MM.1S (cell line): ENCODE measurements around the gene YTHDF1.

Experiments
- DNase-seq: peaks from one replicate; pipeline ENCODE4 v3.0.0-alpha.2; 2015
- H2AFZ ChIP-seq: fragments of 300-600 bp; sonication (generic); 2 replicates; pipeline ENCODE4 v1.6.0; 2016; ENCODE audit warnings: antibody characterized with exemption, low read length
- H3F3A ChIP-seq: fragments of 300-600 bp; sonication (generic); 2 replicates; pipeline ENCODE4 v1.6.1; 2016; ENCODE audit warnings: mild to moderate bottlenecking, antibody characterized with exemption, low read length, moderate library complexity, mixed read lengths; ENCODE audit not compliant: insufficient read depth
- H3K27ac ChIP-seq: fragments of 300-600 bp; sonication (generic); 2 replicates; pipeline ENCODE4 v1.5.1; 2016; ENCODE audit warnings: mild to moderate bottlenecking, low read length
- H3K27me3 ChIP-seq: fragments of 300-600 bp; sonication (generic); replicated peaks from 2 replicates; pipeline ENCODE4 v1.6.0; 2016; ENCODE audit warnings: low read length; ENCODE audit not compliant: insufficient read depth
- H3K36me3 ChIP-seq: fragments of 300-600 bp; sonication (generic); replicated peaks from 2 replicates; pipeline ENCODE4 v1.6.1; 2016; ENCODE audit warnings: mild to moderate bottlenecking, low read length, mixed read lengths; ENCODE audit not compliant: insufficient read depth
- H3K4me1 ChIP-seq: fragments of 300-600 bp; sonication (generic); 2 replicates; pipeline ENCODE4 v1.6.1; 2016; ENCODE audit warnings: low read length, mixed read lengths
- H3K4me2 ChIP-seq: fragments of 300-600 bp; sonication (generic); 2 replicates; pipeline ENCODE4 v1.6.0; 2016; ENCODE audit warnings: low read depth, low read length
- H3K4me3 ChIP-seq: fragments of 300-600 bp; sonication (generic); 2 replicates; pipeline ENCODE4 v1.5.1; 2016; ENCODE audit warnings: low read length, mixed read lengths
- H3K79me2 ChIP-seq: fragments of 300-600 bp; sonication (generic); 2 replicates; pipeline ENCODE4 v1.6.1; 2016; ENCODE audit warnings: mixed run types, low read length, mixed read lengths
- H3K9ac ChIP-seq: fragments of 300-600 bp; sonication (generic); 2 replicates; pipeline ENCODE4 v1.6.1; 2016; ENCODE audit warnings: low read length, mixed read lengths
- H3K9me2 ChIP-seq: fragments of 300-600 bp; sonication (generic); replicated peaks from 2 replicates; pipeline ENCODE4 v1.6.1; 2016; ENCODE audit warnings: mild to moderate bottlenecking, low read length, mixed read lengths; ENCODE audit not compliant: insufficient read depth
- H3K9me3 ChIP-seq: fragments of 300-600 bp; sonication (generic); replicated peaks from 2 replicates; pipeline ENCODE4 v1.6.1; 2016; ENCODE audit warnings: mild to moderate bottlenecking, low read length, mixed read lengths; ENCODE audit not compliant: insufficient read depth
- H4K20me1 ChIP-seq: fragments of 300-600 bp; sonication (generic); 2 replicates; pipeline ENCODE4 v1.6.1; 2016; ENCODE audit warnings: mild to moderate bottlenecking, low read length, moderate library complexity, mixed read lengths; ENCODE audit not compliant: insufficient read depth
- EZH2 ChIP-seq: fragments of 300-600 bp; sonication (generic); optimal IDR thresholded peaks from 2 replicates; pipeline ENCODE3; 2017; ENCODE audit warnings: low read depth, mild to moderate bottlenecking, antibody characterized with exemption, low read length, mixed read lengths
- EZH2phosphoT487 ChIP-seq: fragments of 300-600 bp; sonication (generic); IDR thresholded peaks from 2 replicates; pipeline ENCODE4 v1.6.1; 2018; ENCODE audit warnings: antibody characterized with exemption, low read length
- TF ChIP-seq, protein P1 (sequence below): fragments of 300-600 bp; sonication (generic); IDR thresholded peaks from 2 replicates; pipeline ENCODE4 v1.5.1; 2016; ENCODE audit warnings: antibody characterized with exemption, low read length, mixed read lengths

The YTHDF1 gene

DNA sequence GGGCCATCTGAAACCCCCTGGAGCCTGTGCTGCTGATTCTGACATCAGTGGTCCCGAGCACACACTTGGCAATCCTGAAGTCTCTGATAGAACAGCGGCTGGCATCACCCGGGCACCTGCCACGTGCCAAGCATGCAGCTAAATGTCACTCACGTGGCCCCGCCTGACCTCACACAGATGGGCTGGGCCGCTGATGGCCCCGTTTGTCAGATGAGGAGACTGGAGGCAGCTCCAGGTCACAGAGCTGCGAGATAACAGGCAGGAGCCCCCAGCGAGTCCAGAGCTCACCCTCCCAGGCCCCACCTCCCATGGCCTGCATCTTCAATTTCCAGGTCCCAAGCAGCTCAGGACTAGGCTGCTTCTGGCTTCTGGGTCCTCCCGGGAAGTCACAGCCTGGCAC, 67.2 kb downstream of the YTHDF1 start:
- no peak for TF ChIP-seq EZH2
- no peak for TF ChIP-seq EZH2phosphoT487
- TF ChIP-seq, protein P1, sequence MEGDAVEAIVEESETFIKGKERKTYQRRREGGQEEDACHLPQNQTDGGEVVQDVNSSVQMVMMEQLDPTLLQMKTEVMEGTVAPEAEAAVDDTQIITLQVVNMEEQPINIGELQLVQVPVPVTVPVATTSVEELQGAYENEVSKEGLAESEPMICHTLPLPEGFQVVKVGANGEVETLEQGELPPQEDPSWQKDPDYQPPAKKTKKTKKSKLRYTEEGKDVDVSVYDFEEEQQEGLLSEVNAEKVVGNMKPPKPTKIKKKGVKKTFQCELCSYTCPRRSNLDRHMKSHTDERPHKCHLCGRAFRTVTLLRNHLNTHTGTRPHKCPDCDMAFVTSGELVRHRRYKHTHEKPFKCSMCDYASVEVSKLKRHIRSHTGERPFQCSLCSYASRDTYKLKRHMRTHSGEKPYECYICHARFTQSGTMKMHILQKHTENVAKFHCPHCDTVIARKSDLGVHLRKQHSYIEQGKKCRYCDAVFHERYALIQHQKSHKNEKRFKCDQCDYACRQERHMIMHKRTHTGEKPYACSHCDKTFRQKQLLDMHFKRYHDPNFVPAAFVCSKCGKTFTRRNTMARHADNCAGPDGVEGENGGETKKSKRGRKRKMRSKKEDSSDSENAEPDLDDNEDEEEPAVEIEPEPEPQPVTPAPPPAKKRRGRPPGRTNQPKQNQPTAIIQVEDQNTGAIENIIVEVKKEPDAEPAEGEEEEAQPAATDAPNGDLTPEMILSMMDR, result no peak

DNA sequence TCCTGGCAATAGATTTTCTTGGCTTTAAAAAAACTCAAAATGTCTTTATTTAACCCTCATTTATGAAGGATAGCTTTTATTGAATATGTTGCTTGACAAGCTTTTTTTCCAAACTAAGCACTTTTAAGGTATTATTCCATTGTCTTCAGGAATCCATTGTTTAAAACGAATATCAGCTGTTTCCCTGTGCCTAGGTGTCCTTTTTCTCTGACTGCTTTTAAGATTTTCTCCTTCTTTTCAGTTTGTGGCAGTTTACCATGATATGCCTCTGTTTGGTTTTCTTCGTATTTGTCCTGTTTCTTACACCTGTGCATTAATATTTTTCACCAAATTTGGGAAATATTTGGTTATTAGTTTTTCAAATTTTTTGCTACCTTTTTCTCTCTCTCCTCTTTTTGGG, 68.4 kb downstream of the YTHDF1 start:
- TF ChIP-seq, protein P1, result no peak
- TF ChIP-seq EZH2, result no peak
- no peak for TF ChIP-seq EZH2phosphoT487
- Histone ChIP-seq H3K36me3 (no peaks in the 10 kb centered on the region), H3K4me3 (no peak overlapping the region), H3K9ac (no peak overlapping the region), H3K9me2 (no peaks in the 10 kb centered on the region), H3K9me3 (no peaks in the 10 kb centered on the region), H3K4me1 (no peaks in the 10 kb centered on the region), H4K20me1 (no peaks in the 10 kb centered on the region), H2AFZ (no peak overlapping the region), H3F3A (no peaks in the 10 kb centered on the region), H3K27ac (no peak overlapping the region), H3K4me2 (no peak overlapping the region), H3K79me2 (no peaks in the 10 kb centered on the region), H3K27me3 (peaks cover 100% of the 10 kb centered on the region)
- DNase-seq, result no peak

More for the DNA sequence above, 67.2 kb downstream of the YTHDF1 start:
- H3K4me2 ChIP-seq, result no peak overlapping the region
- H4K20me1 ChIP-seq, result no peaks in the 10 kb centered on the region
- no peaks in the 10 kb centered on the region for H3K9me3 ChIP-seq
- H3K4me3 ChIP-seq, result no peak overlapping the region
- no peak overlapping the region for H2AFZ ChIP-seq
- H3K79me2 ChIP-seq, result no peaks in the 10 kb centered on the region
- no peaks in the 10 kb centered on the region for H3K9me2 ChIP-seq
- no peak overlapping the region for H3K27ac ChIP-seq
- no peaks in the 10 kb centered on the region for H3F3A ChIP-seq
- peaks cover 100% of the 10 kb centered on the region for H3K27me3 ChIP-seq
- DNase-seq, result no peak
- no peak overlapping the region for H3K9ac ChIP-seq
- no peaks in the 10 kb centered on the region for H3K4me1 ChIP-seq
- no peaks in the 10 kb centered on the region for H3K36me3 ChIP-seq
